GM12873 (cell line): ENCODE measurements around the gene LLGL1.

Source experiments
- CTCF ChIP-seq: IDR thresholded peaks from 2 replicates; pipeline ENCODE4 v1.5.1; 2012; ENCODE audit warnings: low read depth, mild to moderate bottlenecking, moderate library complexity, low read length, control low read depth; ENCODE audit not compliant: insufficient read depth; ENCODE audit errors: missing control alignments

The LLGL1 gene

DNA sequence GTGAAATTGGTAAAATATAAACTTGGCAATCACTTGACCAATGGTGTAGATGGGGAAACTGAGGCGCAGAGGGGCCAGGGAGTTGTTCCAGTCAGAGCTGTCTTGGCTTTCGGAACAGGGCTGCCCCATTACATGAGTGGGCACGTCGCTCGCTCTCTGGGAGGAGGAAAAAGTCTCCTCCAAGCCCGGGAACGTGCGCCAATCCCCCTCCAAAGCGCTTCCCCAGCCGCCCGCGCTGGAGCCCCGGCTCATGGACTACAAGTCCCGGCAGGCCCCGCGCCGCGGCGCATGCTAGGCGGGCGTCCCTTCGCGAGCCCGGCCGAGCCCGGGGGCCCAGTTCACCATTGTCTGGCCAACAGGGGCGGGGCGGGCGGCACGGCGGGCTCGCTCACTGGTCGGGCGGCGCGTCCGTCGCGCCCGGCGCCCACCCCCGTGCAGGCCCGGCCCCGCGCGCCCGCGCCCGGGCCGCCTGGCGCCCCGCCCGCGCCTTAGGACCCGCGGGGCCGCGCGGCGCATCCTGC, at the start of gene LLGL1:
LLGL1 (plus strand) TSS at position 515 of the 521 bp plus-strand sequence. CDS start 48 bp downstream, outside the sequence.
- no peak for TF ChIP-seq CTCF

GRCh38 chr17:18176176-18176575, 49.3 kb upstream of the LLGL1 start:
- TF ChIP-seq CTCF, result no peak

DNA sequence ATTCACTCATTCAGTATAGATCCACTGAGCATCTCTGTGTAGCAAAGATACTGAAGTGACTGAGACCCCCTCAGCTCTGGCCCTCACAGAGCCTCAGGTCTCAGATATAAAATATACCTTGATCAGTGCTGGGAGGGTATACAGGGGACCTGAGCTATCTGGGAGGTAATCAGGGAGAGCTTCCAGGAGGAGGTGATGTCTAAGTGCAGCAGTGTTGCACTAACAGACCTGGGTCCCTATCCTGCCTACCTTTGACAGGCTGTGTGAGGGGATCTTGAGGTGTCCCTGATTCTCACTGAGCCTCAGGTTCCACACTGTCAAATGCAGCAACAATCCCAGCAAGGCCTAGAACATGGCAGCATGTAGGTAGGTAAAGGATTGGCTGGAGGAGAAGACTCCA, 48.3 kb upstream of the LLGL1 start:
- no peak for TF ChIP-seq CTCF

DNA sequence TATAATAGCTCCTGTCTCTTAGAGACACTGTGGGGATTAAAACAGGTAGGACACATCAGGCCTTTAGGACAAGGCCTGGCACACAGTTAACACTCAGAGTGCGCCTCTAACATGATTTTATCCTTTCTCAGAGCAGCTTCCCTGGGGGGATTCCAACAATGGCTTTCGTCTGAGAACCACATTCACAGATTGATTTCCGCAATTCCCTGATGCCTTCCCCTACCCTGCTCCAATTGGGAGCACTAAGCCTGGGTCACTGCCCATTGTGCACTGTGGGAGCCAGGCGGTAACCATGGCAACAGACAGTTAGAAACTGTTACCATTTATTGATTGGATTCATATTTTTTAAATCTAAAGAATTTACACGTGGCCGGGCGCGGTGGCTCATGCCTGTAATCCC, 47.7 kb upstream of the LLGL1 start:
- TF ChIP-seq CTCF, result no peak

DNA sequence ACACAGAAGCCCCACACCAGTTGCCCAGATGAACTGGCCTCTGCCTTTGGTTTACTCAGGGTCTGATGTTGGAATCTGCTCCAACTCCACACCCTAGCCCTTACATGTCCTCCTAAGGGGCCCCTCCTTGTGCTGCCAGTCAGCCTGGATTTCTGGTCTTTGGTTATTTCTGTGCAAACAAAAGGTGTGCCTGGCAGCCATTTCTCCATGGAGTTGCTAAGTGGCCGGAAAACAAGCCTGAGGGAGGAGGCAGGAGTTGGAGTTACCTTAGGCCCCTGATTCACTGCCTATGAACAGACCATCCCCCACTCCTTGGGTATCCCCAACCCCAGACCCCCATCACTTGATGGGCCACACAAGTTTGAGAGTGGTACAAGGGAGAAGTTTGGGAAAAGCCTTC, 46.2 kb upstream of the LLGL1 start:
- no peak for TF ChIP-seq CTCF

GRCh38 chr17:18179804-18180203, 45.6 kb upstream of the LLGL1 start:
- no peak for TF ChIP-seq CTCF

DNA sequence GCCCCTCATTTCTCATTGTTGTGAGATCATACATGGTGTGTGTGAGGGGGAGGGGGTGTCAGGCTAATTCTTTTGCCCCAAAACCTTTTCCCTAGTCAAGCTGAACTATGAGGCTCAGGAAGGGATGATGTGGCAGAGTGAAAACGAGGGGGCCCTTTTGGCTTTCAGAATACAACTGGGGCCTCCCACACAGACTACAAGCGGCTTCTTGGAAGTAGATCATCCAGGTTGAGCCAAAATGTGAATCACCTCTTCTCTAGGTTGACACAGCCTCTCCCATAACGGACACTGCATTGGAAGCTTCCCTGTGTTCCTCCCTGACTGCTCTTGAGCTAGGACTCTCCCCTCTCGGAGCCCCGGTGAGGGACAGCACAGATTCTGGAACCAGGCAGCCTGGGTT, 44.1 kb upstream of the LLGL1 start:
- TF ChIP-seq CTCF, result no peak
